DND-41 (cell line): Measurements from ENCODE around the gene PIGA.

Source experiments
- EZH2 ChIP-seq: IDR thresholded peaks from 3 replicates; pipeline ENCODE4 v1.6.1; 2012; ENCODE audit warnings: borderline replicate concordance, low read depth, mild to moderate bottlenecking, moderate library complexity, low read length, inconsistent platforms; ENCODE audit not compliant: severe bottlenecking
- TF ChIP-seq, protein P1 (sequence below): IDR thresholded peaks from 2 replicates; pipeline ENCODE4 v1.5.1; 2012; ENCODE audit warnings: borderline replicate concordance, low read length, moderate library complexity, mild to moderate bottlenecking; ENCODE audit not compliant: poor library complexity, severe bottlenecking; ENCODE audit errors: extremely low read depth

DNA sequence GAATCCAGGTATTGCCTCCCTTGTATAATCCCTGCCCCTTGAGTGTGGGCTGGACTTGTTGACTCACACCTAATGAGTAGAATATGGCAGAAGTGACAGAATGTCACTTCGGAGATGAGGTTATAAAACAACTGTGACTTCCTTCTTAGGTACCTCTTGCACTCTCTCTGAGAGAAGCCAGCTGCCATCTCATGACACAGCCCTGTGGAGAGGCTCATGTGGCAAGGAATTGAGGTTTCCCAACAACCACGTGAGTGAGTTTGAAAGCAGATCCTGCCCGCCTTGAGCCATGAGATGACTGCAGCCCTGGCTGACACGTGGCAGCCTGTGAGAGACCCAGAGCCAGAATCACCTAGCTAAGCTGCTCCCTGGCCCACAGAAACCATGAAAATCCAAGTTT is 33.4 kb downstream of the PIGA start:
- TF ChIP-seq, protein P1, sequence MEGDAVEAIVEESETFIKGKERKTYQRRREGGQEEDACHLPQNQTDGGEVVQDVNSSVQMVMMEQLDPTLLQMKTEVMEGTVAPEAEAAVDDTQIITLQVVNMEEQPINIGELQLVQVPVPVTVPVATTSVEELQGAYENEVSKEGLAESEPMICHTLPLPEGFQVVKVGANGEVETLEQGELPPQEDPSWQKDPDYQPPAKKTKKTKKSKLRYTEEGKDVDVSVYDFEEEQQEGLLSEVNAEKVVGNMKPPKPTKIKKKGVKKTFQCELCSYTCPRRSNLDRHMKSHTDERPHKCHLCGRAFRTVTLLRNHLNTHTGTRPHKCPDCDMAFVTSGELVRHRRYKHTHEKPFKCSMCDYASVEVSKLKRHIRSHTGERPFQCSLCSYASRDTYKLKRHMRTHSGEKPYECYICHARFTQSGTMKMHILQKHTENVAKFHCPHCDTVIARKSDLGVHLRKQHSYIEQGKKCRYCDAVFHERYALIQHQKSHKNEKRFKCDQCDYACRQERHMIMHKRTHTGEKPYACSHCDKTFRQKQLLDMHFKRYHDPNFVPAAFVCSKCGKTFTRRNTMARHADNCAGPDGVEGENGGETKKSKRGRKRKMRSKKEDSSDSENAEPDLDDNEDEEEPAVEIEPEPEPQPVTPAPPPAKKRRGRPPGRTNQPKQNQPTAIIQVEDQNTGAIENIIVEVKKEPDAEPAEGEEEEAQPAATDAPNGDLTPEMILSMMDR: no peak
- TF ChIP-seq EZH2: no peak
